HG03139 (cell line): ENCODE measurements around the gene CACNA2D1.
A peak's percentile ranks its signal among the peaks of the same experiment; 100 is the strongest.

Source experiments
- ATAC-seq: cut with Tn5 transposase; IDR thresholded peaks from one replicate; pipeline ENCODE4 v1.9.1; 2021; ENCODE audit not compliant: unreplicated experiment

CACNA2D1 gene

DNA sequence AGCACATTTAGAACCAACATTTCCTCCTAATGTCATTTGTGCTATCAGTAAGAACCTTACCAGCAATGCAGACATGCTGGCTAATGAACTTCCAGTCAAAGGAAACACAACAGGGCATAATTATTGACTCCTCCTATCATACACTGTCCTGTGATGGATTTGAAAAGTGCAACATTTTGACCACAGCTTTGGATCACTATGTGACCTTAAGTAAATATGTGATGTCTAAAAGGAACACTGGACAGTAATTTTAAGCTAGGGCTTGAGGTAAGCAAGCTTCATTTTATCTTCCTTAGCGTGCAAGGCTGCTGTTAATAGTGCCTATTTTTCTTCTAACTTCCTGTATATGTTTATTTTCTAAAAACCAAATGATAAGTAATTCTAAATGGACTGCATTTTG lies 433.2 kb downstream of the CACNA2D1 start:
- ATAC-seq, result no peak

GRCh38 chr7:82007315-82007714 lies 436.3 kb downstream of the CACNA2D1 start:
- no peak for ATAC-seq

GRCh38 chr7:82005056-82005455 lies 438.5 kb downstream of the CACNA2D1 start:
- ATAC-seq, result no peak

DNA sequence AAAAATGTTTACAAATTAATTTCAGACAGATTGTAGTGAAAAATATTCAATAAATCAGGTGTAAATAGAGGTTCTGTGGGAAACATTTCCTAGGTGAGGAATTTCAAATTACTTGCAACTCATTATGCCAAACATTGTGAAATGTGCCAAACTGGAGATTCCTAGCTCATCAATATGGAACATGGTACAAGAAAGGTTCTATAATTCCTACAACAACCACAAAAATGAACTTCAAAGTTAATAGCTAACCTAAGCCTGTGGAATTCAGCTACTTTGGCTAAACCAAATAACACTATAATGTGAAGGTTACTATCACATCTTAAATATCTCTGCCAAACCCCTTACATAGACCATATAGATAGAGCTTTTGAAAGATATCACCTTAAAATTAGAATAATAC lies 450.4 kb downstream of the CACNA2D1 start:
- no peak for ATAC-seq

- no peak for ATAC-seq
Observed at GRCh38 chr7:81990395-81990794, 453.2 kb downstream of the CACNA2D1 start.

DNA sequence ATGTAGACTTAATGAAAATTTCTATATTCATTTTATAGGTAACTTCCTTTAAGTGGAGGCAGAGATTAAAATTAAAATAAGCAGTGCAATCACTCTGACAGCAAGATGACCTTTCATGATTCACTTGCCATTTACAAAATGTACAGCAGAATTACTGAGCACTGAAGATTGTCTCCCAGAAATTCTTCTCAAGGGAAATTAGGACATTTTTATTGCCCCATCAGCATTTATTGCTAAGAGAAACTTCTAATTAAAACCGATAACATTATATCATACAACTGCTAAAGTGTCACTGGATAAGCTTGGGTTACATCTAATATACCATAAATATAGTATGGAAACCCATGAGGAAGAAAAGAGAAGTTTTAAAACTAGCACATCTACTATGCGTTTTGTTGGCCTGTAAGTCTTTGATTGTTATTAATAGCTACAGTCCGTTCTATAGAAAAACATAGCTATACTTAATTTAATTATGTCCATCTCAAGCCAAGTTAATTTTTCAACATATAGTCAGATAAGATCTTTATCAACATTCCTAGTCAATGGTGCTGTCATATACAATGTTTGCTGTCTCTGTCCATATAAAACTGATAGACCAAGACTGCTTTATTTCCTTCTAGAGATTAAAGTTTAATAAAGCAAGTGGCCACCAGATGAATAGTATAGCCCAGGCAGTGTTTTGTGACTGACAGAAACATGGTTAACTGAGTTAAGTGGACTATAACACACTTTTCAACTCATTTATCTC lies 456.7 kb downstream of the CACNA2D1 start:
- no peak for ATAC-seq

GRCh38 chr7:81983406-81983805 lies 460.2 kb downstream of the CACNA2D1 start:
- no peak for ATAC-seq

DNA sequence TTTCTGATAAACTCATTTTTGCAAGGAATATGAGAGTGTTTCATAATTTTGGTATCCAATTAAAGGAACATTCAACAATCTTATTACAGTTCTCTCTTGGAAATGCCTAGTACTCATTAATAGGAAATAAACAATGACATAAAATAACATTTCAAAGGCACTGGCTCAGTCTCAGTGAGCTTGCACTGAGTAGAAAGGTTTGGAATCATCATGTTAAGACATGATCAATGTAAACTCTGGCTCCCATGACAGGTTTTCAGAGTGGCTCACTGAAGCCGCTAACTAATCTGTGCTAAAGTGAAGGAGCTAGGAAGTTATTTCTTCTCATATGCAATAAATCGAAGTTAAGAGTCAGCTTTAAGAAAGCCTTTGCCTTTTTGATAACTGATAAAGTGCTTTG lies 470.5 kb downstream of the CACNA2D1 start:
- ATAC-seq, result no peak

DNA sequence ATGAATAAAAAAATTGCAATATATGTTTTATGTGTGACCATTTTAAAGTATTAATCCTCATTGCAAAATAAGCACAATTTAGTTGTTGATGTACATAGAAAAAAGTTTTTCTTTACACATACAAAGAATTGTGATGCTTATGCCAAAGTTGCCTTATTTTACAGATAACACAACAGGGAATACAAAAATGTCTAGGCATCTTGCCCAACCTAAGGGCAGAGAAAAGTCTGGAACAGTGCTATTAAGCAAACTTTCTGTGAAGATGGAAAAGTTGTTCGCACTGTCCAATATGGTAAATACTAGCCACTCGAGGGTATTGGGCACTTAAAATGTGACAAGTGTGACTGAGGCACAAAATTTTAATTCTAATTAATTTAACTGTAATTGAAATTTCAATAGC lies 483.6 kb downstream of the CACNA2D1 start:
- no peak for ATAC-seq

DNA sequence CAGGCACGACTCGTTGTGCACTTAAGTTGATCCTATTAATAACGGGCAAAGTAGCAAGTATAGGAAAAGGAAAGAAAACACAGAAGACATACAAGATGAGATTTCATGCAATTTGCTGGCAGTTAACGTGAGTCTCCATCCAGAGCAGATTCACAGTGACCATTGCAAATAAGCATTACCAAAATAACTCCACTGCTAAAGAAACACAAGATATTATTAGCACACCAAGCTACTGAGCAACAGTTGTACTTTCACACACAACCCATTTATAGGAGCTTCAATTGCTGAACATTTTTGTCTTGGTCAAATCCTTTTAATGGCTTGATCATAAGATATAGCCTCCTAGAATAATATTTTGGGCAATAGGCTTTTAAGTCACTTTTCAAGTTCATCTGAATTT lies 486.1 kb downstream of the CACNA2D1 start:
- no peak for ATAC-seq

DNA sequence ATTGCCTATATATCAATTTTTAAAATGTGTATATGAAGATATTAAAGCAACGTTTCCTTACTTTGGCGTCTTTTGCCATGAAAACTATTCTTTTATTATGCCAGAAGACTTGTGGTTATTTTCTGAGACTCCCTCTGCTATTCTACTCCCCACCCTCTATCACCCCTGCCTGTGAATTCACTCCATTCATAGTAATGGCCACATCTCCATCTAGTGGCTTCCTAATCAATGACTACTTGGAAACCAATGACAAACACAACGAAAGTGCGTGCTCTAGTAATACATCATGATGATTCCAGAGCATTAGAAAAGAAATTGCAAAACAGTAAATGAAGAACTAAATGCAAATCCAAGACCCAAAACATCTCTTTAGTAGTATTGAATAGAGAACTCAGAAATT lies 487.1 kb downstream of the CACNA2D1 start:
- peak; percentile 61 for ATAC-seq

- no peak for ATAC-seq
Observed at GRCh38 chr7:81949306-81949705, 494.3 kb downstream of the CACNA2D1 start.

- ATAC-seq, result no peak
Observed at GRCh38 chr7:81944058-81944457, 499.5 kb downstream of the CACNA2D1 start.

DNA sequence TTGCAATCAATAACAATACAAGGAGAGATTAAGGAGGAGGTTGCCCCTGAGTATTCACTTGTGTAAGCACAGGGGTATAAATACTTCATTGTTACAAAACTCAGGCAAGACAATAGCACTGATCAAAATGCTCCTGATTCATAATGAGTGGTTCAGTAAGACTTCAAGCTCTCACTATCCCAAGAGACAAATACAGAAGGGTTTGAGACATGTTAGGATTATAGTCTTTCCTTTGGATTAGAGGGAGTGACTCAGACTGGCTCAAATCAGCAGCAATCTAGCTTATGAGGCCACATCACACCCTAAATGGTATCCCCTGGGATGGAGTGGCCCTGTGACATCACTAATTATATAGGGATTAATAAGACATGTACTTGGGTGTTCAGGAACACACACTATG lies 506.5 kb downstream of the CACNA2D1 start:
- ATAC-seq, result no peak

DNA sequence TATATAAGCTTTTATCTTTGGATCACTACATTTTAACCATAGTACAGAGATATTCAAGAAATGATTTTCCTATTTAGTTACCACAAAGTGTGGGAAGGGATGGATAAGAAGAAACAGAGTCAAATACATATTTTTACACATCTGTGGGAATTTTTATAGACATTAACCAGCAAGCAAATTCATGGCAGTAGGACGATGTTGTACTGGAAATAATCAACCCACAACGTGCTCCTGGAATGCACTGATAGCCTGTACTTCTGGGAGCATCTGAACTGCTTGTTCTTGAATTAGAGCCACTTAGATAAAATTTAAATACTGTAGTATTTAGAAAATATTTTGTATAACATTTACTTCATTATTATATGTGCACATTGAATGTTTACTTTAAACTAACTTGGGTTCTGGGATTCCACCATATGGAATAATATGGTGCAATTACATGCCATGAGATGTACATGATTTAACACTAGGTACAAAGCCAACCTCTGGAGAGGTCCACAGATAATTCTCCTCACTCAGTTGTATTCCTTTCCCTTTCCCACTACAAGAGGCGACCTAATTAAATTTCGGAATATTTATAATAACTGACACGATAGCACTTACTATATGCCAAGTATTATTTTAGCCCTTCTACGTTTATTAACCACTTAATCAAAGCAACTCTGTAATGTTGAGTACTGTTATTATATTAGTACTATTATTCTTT lies 508.8 kb downstream of the CACNA2D1 start:
- no peak for ATAC-seq

DNA sequence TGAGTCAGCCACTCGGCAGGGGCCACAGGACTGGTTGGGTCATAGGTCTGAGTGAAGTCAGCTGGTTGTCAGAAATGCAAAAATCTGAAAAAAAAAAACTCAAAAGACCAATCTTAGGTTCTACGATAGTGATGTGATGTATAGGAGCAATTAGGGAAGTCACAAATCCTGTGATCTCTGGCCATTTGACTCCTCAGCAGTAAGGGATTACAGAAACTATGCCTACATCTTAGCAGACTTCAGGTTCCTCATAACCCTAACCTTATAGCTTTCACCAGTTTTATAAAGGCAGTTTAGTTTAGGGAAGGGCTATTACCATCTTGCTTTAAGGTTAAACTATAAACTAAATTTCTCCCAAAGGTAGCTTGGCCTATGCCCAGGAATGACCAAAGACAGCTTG lies 510.6 kb downstream of the CACNA2D1 start:
- no peak for ATAC-seq

DNA sequence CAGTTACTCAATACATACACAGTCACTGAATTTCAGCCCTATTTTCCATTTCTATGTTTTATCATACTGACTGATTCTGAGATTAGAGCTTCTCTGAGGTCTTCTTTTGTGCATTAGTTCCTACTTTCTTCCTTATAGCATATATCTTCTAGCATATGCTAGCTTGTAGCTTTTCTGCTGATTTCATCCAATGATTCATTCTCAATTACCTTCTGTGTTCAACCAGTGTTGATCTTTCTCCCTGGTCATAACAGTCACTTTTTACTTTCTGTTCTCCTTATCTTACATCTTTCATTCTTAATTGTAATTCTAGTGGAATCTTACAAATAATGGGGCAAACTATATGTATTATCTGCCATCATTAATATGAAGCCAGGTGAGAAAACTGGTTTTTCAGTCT lies 514.2 kb downstream of the CACNA2D1 start:
- ATAC-seq, result no peak

DNA sequence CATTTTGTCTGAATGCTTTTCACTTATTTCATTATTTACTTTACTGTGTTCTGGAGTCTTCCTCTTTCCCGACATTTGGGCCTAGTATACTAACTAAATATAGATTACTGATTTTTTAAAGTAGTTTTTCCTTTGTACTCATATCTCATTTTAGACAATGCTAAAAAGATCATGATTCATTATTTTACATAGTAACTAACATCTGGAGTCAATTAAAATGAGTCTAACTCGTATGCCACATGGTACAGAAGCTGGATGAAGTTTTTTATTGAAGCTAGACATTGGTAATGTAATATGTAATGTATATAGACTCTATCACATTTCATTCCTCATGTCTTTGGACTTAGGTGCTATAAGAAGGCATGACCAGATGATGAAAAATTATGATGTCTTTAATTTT lies 517.4 kb downstream of the CACNA2D1 start:
- ATAC-seq, result no peak

- ATAC-seq, result peak; percentile 64
Observed at GRCh38 chr7:81925530-81925929, 518.0 kb downstream of the CACNA2D1 start.

- no peak for ATAC-seq
Observed at GRCh38 chr7:81924494-81924893, 519.1 kb downstream of the CACNA2D1 start.

- ATAC-seq, result no peak
Observed at GRCh38 chr7:81919494-81919893, 524.1 kb downstream of the CACNA2D1 start.

GRCh38 chr7:81908220-81908619 lies 535.4 kb downstream of the CACNA2D1 start:
- ATAC-seq, result no peak

GRCh38 chr7:81903115-81903514 lies 540.5 kb downstream of the CACNA2D1 start:
- ATAC-seq, result no peak
